A549 (cell line): ENCODE measurements around the gene FEM1C.

Experiments used
- CTCF ChIP-seq: fragments of >200 bp; sonication (Bioruptor Twin); formaldehyde crosslinking; IDR thresholded peaks from 3 replicates; pipeline ENCODE4 v1.5.1; 2016
- PHF8 ChIP-seq: fragments of 200-600 bp; sonication (generic); IDR thresholded peaks from 2 replicates; pipeline ENCODE4 v1.6.1; 2016; ENCODE audit warnings: low read depth, mild to moderate bottlenecking, antibody characterized with exemption, moderate library complexity, borderline replicate concordance
- RAD21 ChIP-seq, 2 experiments: fragments of >200 bp in 1 of 2; sonication (Bioruptor Twin) in 1 of 2; formaldehyde crosslinking in 1 of 2; IDR thresholded peaks in 1 of 2; conservative IDR thresholded peaks in 1 of 2; 2 replicates in 1 of 2; 3 replicates in 1 of 2; pipeline ENCODE4 v1.6.1; 2012 to 2018; ENCODE audit warnings: inconsistent platforms in 1 of 2

- TF ChIP-seq CTCF (no peak), RAD21 (conservative IDR thresholded peaks at IDR 0.05 in 1 of 2, IDR thresholded peaks at IDR 0.05 in 1 of 2) (no peak), PHF8 (no peak)
Observed at GRCh38 chr5:115543365-115544042, 1.1 kb downstream of the FEM1C start.
